ENCODE measurements around the gene C1orf167.

The C1orf167 gene

GRCh38 chr1:11794446-11795237 lies 32.6 kb downstream of the C1orf167 start:
- Histone ChIP-seq H3K79me1 (ENCODE audit: low read length) (no peaks in the 10 kb centered on the region), H3K56ac (ENCODE audit: low read length) (no peak overlapping the region), H2AK5ac (ENCODE audit: low read length) (no peak overlapping the region), H3K4me1 (ENCODE audit: control insufficient read depth, low read depth, low read length) (no peaks in the 10 kb centered on the region), H3K23ac (ENCODE audit: low read length) (no peak overlapping the region), H2BK5ac (ENCODE audit: low read length) (no peak overlapping the region), H3K36me3 (ENCODE audit: control insufficient read depth, insufficient read depth, low read length) (peaks cover 3% of the 10 kb centered on the region), H3K79me2 (ENCODE audit: control insufficient read depth, insufficient read depth, low read length) (no peaks in the 10 kb centered on the region), H3K9ac (ENCODE audit: low read length) (no peak overlapping the region), H3K27ac (ENCODE audit: low read depth, low read length) (no peak overlapping the region), H3K18ac (ENCODE audit: low read length) (no peak overlapping the region), H3K27me3 (ENCODE audit: insufficient read depth, low read length, poor library complexity) (no peaks in the 10 kb centered on the region), H2BK120ac (ENCODE audit: low read depth, low read length) (no peak overlapping the region), H3K4ac (ENCODE audit: low read depth, low read length) (no peak overlapping the region), H3K4me2 (ENCODE audit: low read length) (no peak overlapping the region), H2BK15ac (replicated peaks; ENCODE audit: low read depth) (no peak overlapping the region), H3K4me3 (ENCODE audit: low read length) (no peak overlapping the region), H4K8ac (ENCODE audit: low read depth, low read length) (no peak overlapping the region), H4K5ac (ENCODE audit: low read length) (no peak overlapping the region)
- no peak for DNase-seq
- no CpG with 5 or more reads among the region's 19 CpGs for WGBS (ENCODE audit: extremely low coverage, insufficient coverage, low lambda C conversion rate)

- H3K18ac ChIP-seq (ENCODE audit: low read length) = no peak overlapping the region
- peaks cover 3% of the 10 kb centered on the region for H3K36me3 ChIP-seq (ENCODE audit: control insufficient read depth, insufficient read depth, low read length)
- no peak for DNase-seq
- H2BK15ac ChIP-seq (replicated peaks; ENCODE audit: low read depth) = no peak overlapping the region
- H3K4ac ChIP-seq (ENCODE audit: low read depth, low read length) = no peak overlapping the region
- H3K79me1 ChIP-seq (ENCODE audit: low read length) = no peaks in the 10 kb centered on the region
- no peaks in the 10 kb centered on the region for H3K79me2 ChIP-seq (ENCODE audit: control insufficient read depth, insufficient read depth, low read length)
- no peak overlapping the region for H2BK120ac ChIP-seq (ENCODE audit: low read depth, low read length)
- H3K56ac ChIP-seq (ENCODE audit: low read length) = no peak overlapping the region
- no CpG with 5 or more reads among the region's 14 CpGs for WGBS (ENCODE audit: extremely low coverage, insufficient coverage, low lambda C conversion rate)
- no peaks in the 10 kb centered on the region for H3K27me3 ChIP-seq (ENCODE audit: insufficient read depth, low read length, poor library complexity)
- no peak overlapping the region for H3K4me2 ChIP-seq (ENCODE audit: low read length)
- no peak overlapping the region for H3K23ac ChIP-seq (ENCODE audit: low read length)
- H2AK5ac ChIP-seq (ENCODE audit: low read length) = no peak overlapping the region
- no peaks in the 10 kb centered on the region for H3K4me1 ChIP-seq (ENCODE audit: control insufficient read depth, low read depth, low read length)
- no peak overlapping the region for H4K8ac ChIP-seq (ENCODE audit: low read depth, low read length)
- no peak overlapping the region for H3K27ac ChIP-seq (ENCODE audit: low read depth, low read length)
- H3K9ac ChIP-seq (ENCODE audit: low read length) = no peak overlapping the region
- H3K4me3 ChIP-seq (ENCODE audit: low read length) = no peak overlapping the region
- no peak overlapping the region for H4K5ac ChIP-seq (ENCODE audit: low read length)
- H2BK5ac ChIP-seq (ENCODE audit: low read length) = no peak overlapping the region
Observed at GRCh38 chr1:11795238-11795890, 33.4 kb downstream of the C1orf167 start.

GRCh38 chr1:11796036-11796828 lies 34.2 kb downstream of the C1orf167 start:
- no peak overlapping the region for H2BK120ac ChIP-seq (ENCODE audit: low read depth, low read length)
- H3K36me3 ChIP-seq (ENCODE audit: control insufficient read depth, insufficient read depth, low read length) = peaks cover 6% of the 10 kb centered on the region
- H2AK5ac ChIP-seq (ENCODE audit: low read length) = no peak overlapping the region
- no CpG with 5 or more reads among the region's 15 CpGs for WGBS (ENCODE audit: extremely low coverage, insufficient coverage, low lambda C conversion rate)
- H3K4me2 ChIP-seq (ENCODE audit: low read length) = no peak overlapping the region
- H3K4me3 ChIP-seq (ENCODE audit: low read length) = no peak overlapping the region
- H3K4me1 ChIP-seq (ENCODE audit: control insufficient read depth, low read depth, low read length) = no peaks in the 10 kb centered on the region
- H4K8ac ChIP-seq (ENCODE audit: low read depth, low read length) = no peak overlapping the region
- no peak overlapping the region for H3K56ac ChIP-seq (ENCODE audit: low read length)
- no peak for DNase-seq
- no peak overlapping the region for H3K4ac ChIP-seq (ENCODE audit: low read depth, low read length)
- H2BK15ac ChIP-seq (replicated peaks; ENCODE audit: low read depth) = no peak overlapping the region
- no peak overlapping the region for H3K18ac ChIP-seq (ENCODE audit: low read length)
- H3K27me3 ChIP-seq (ENCODE audit: insufficient read depth, low read length, poor library complexity) = no peaks in the 10 kb centered on the region
- no peak overlapping the region for H3K27ac ChIP-seq (ENCODE audit: low read depth, low read length)
- H2BK5ac ChIP-seq (ENCODE audit: low read length) = no peak overlapping the region
- no peak overlapping the region for H4K5ac ChIP-seq (ENCODE audit: low read length)
- H3K9ac ChIP-seq (ENCODE audit: low read length) = no peak overlapping the region
- H3K79me2 ChIP-seq (ENCODE audit: control insufficient read depth, insufficient read depth, low read length) = no peaks in the 10 kb centered on the region
- no peaks in the 10 kb centered on the region for H3K79me1 ChIP-seq (ENCODE audit: low read length)
- no peak overlapping the region for H3K23ac ChIP-seq (ENCODE audit: low read length)

GRCh38 chr1:11797525-11798216 lies 35.7 kb downstream of the C1orf167 start:
- Histone ChIP-seq H3K79me2 (ENCODE audit: control insufficient read depth, insufficient read depth, low read length) (no peaks in the 10 kb centered on the region), H2BK5ac (ENCODE audit: low read length) (no peak overlapping the region), H3K18ac (ENCODE audit: low read length) (no peak overlapping the region), H2BK120ac (ENCODE audit: low read depth, low read length) (no peak overlapping the region), H2AK5ac (ENCODE audit: low read length) (no peak overlapping the region), H3K27ac (ENCODE audit: low read depth, low read length) (no peak overlapping the region), H3K23ac (ENCODE audit: low read length) (no peak overlapping the region), H4K8ac (ENCODE audit: low read depth, low read length) (no peak overlapping the region), H3K9ac (ENCODE audit: low read length) (no peak overlapping the region), H3K56ac (ENCODE audit: low read length) (no peak overlapping the region), H4K5ac (ENCODE audit: low read length) (no peak overlapping the region), H3K79me1 (ENCODE audit: low read length) (peaks cover 3% of the 10 kb centered on the region), H3K36me3 (ENCODE audit: control insufficient read depth, insufficient read depth, low read length) (peaks cover 6% of the 10 kb centered on the region), H3K27me3 (ENCODE audit: insufficient read depth, low read length, poor library complexity) (no peaks in the 10 kb centered on the region), H3K4me3 (ENCODE audit: low read length) (no peak overlapping the region), H3K4ac (ENCODE audit: low read depth, low read length) (no peak overlapping the region), H3K4me2 (ENCODE audit: low read length) (no peak overlapping the region), H2BK15ac (replicated peaks; ENCODE audit: low read depth) (no peak overlapping the region), H3K4me1 (ENCODE audit: control insufficient read depth, low read depth, low read length) (peaks cover under 1% of the 10 kb centered on the region)
- no peak for DNase-seq
- no CpG with 5 or more reads among the region's 6 CpGs for WGBS (ENCODE audit: extremely low coverage, insufficient coverage, low lambda C conversion rate)

- no peak overlapping the region for H4K8ac ChIP-seq (ENCODE audit: low read depth, low read length)
- no peak overlapping the region for H3K9ac ChIP-seq (ENCODE audit: low read length)
- no CpG with 5 or more reads among the region's 5 CpGs for WGBS (ENCODE audit: extremely low coverage, insufficient coverage, low lambda C conversion rate)
- no peaks in the 10 kb centered on the region for H3K79me2 ChIP-seq (ENCODE audit: control insufficient read depth, insufficient read depth, low read length)
- no peak overlapping the region for H2BK120ac ChIP-seq (ENCODE audit: low read depth, low read length)
- H3K18ac ChIP-seq (ENCODE audit: low read length) = no peak overlapping the region
- no peak overlapping the region for H2AK5ac ChIP-seq (ENCODE audit: low read length)
- no peak overlapping the region for H3K4me3 ChIP-seq (ENCODE audit: low read length)
- peaks cover 7% of the 10 kb centered on the region for H3K4me1 ChIP-seq (ENCODE audit: control insufficient read depth, low read depth, low read length)
- H3K4me2 ChIP-seq (ENCODE audit: low read length) = no peak overlapping the region
- no peak overlapping the region for H3K27ac ChIP-seq (ENCODE audit: low read depth, low read length)
- no peak overlapping the region for H3K4ac ChIP-seq (ENCODE audit: low read depth, low read length)
- no peak for DNase-seq
- H2BK5ac ChIP-seq (ENCODE audit: low read length) = no peak overlapping the region
- H3K27me3 ChIP-seq (ENCODE audit: insufficient read depth, low read length, poor library complexity) = no peaks in the 10 kb centered on the region
- no peak overlapping the region for H2BK15ac ChIP-seq (replicated peaks; ENCODE audit: low read depth)
- no peak overlapping the region for H3K23ac ChIP-seq (ENCODE audit: low read length)
- H3K79me1 ChIP-seq (ENCODE audit: low read length) = peaks cover 3% of the 10 kb centered on the region
- peaks cover 6% of the 10 kb centered on the region for H3K36me3 ChIP-seq (ENCODE audit: control insufficient read depth, insufficient read depth, low read length)
- no peak overlapping the region for H3K56ac ChIP-seq (ENCODE audit: low read length)
- no peak overlapping the region for H4K5ac ChIP-seq (ENCODE audit: low read length)
Observed at GRCh38 chr1:11799099-11799498, 37.1 kb downstream of the C1orf167 start.
